GM19193 (cell line): ENCODE data around the gene CABP5.

Experiments used
- POLR2A ChIP-seq: IDR thresholded peaks from 4 replicates; pipeline ENCODE4 v1.6.1; 2011; ENCODE audit not compliant: insufficient read depth, insufficient read length; ENCODE audit errors: extremely low read depth

The CABP5 gene

GRCh38 chr19:47994209-47994802 lies 49.6 kb downstream of the CABP5 start, which contains the start of gene ELSPBP1:
Gene ELSPBP1 (plus strand): TSS chr19:47994632. CDS start chr19:48008668, 14,036 bp downstream.
- no peak for TF ChIP-seq POLR2A

DNA sequence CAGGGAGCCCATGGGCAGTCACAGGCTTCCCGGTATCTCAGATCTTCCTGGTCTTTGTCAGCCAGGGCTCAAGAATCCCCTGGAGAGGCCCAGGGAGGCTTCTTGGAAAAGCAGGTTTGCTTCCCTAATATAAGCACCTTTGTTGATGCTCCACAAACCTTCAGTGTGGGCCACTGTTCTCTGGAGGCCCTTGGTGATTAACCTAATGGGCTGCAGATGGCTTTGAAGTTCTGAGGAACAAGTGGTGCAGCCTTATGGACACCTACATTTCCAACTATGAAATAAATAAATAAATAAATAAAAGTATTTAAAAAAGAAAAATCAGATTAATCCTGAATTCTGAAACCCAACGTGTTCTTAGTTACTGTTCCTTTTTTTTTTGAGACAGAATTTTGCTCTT lies 51.8 kb downstream of the CABP5 start, which contains the start of gene BSPH1:
BSPH1 (minus strand) TSS at position 101 of the 400 bp plus-strand sequence; CDS start at position 12, 89 bp downstream.
- no peak for TF ChIP-seq POLR2A

DNA sequence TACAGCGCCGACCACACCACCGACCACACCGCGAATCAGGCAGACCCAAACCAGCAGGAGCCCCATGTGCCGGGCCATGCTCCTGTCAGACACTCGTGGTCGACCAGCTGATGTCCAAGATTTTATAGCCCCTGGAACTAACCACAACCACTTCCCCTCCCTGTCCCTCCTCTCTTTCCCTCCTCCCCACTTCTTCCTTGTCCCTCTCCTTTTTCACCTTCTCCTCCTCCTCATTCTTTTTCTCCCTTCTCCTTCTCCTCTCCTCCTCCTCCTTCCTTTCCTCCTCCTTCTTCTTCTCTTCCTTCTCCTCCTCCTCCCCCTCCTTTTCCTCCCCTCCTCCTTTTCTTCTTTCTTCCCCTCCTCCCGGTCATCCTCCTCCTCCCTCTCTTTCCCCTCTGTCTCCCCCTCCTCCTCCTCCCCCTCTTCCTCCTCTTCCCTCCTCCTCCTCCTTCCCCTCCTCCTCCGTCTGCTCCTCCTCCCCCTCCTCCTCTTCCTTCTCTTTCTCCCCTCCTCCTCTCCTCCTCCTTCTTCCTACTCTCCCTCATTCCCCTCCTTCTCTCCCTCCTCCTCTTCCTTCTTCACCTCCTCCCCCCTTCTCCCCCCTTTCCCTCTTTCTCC lies 52.6 kb downstream of the CABP5 start:
- no peak for TF ChIP-seq POLR2A
